Epithelial cell of alveolus of lung (primary cell): Measurements from ENCODE around the gene ASB8. TPM values are rescaled to one million over a fixed set of nuclear protein-coding genes. Genes with fewer than 3 reads are reported as not detected.

ENCODE experiments used
- total RNA-seq: library from RNA; depleted of rRNA; stranded (reverse); fragments of >200 nt; gene quantifications from 2 replicates; pipeline ENCODE4 v1.2.1, GENCODE V29; 2015

Gene ASB8
- 13.4 and 13.7 TPM in 2 replicates for total RNA-seq

GRCh38 chr12:48157018-48157888 is at the start of gene ASB8:
ASB8 (minus strand) TSS chr12:48157515; CDS start chr12:48153496, 4,019 bp downstream.

DNA sequence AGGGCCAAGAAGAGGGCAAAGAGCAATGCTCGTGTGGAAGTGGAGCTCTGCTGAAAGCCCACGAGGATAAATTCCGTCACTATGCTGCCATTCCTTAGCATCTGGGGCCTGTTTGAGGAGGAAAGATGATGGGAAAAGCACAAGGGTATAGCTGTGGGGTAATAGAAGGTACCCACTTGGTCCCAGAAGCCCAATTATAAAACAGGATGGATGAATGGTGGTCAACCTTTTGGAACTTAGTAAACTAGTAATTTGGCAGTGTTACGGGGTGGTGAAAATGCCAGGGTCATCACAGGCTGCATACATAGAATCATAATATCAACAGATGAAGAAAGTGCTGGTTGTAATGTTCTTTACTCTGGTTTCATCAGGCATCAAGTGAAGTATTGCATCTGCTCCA is 45.9 kb upstream of the ASB8 start, which contains the start of gene OR10AD1:
Gene OR10AD1 (minus strand): TSS at position 101 of the 400 bp plus-strand sequence. CDS start 0 bp downstream, at position 101.

GRCh38 chr12:48183091-48183875 is 26.0 kb upstream of the ASB8 start, which contains the start of gene CCDC184:
CCDC184 (plus strand) TSS chr12:48183644; CDS start chr12:48184123, 479 bp downstream.

DNA sequence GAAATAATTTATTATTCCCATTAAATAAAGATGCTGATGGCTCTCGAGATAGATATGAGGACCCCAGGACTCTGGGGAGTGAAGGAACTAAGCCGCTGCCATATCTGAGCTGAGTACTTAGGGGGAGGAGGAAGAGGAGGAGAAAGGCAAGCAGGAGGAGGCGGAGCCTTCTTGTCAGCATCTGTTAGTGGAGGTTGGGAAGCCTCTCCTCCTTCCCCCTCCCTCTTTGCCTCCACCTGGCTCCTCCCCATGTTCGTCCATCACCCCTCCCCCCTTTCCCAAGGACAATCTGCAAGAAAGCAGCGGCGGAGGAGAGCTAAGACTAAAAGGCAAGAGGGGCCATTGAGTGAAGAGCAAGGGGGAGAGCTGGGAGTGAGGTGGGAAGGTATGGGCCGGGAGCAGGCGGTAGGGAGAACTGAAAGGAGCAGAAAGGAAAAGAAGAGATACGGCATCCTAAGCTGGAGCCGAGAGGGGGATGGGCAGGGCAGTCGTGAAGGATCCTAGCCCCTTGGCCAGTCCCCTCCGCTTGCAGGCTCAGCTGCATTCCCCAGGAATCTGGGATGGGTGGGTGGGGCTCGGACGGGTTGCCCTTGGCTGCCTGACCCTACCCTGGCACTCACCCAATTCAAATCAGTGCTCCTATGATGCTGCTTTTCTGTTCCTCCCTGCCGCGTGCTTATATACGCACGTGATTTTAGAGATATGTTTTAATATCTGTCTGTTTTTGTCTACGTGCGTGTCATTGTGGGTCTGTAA is 38.1 kb downstream of the ASB8 start, which contains the start of gene PFKM:
Gene PFKM (plus strand): TSS at position 287 of the 756 bp plus-strand sequence. CDS start 3,411 bp downstream, outside the sequence.

GRCh38 chr12:48105867-48106680 is 51.2 kb downstream of the ASB8 start, which contains the start of gene SENP1:
SENP1 (minus strand) TSS chr12:48106079; CDS start chr12:48101472, 4,607 bp downstream.

Other genes with a start within 250 kb of the ASB8 start
- gene TMEM106C, start 193.9 kb downstream of the ASB8 start, total RNA-seq: 33.5 and 55.7 TPM in 2 replicates
- 0.56 and 1.0 TPM in 2 replicates for gene COL2A1, start 153.0 kb downstream of the ASB8 start, total RNA-seq
- 19.4 and 24.8 TPM in 2 replicates for gene SENP1, start 51.4 kb downstream of the ASB8 start, total RNA-seq
- gene PFKM, start 38.2 kb downstream of the ASB8 start, total RNA-seq: 39.0 and 53.3 TPM in 2 replicates
- 1.8 and 3.7 TPM in 2 replicates for gene CCDC184, start 26.1 kb upstream of the ASB8 start, total RNA-seq
- not detected in 2 replicates for gene OR10AD1, start 45.8 kb upstream of the ASB8 start, total RNA-seq
- 1.3 and 5.4 TPM in 2 replicates for gene ZNF641, start 193.4 kb upstream of the ASB8 start, total RNA-seq